ENCODE results near the gene COL19A1.

Gene COL19A1

GRCh38 chr6:70222439-70222749 is 356.0 kb downstream of the COL19A1 start:
- no peak for DNase-seq (ENCODE audit: low read depth in 2 of 2)

DNA sequence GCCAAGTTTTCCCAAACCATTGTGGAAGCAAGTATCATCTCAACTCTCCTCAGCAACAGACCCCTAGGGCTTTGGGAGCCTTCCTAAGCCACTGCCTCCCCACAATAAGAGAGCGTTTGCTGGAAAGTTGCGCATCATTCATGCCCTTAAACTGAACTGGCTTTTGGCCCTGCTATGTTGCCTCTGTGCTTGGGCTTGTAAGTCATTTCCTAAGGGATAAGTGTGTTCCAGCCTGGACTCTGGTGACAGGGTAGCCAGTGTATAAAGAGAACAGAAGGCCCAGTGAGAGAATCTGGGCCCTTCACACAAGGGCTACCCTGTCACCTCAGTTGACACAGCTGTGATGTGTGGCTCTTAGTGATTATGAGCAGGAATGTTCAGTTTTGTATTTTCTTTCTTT is 358.7 kb downstream of the COL19A1 start:
- DNase-seq (ENCODE audit: low read depth in 2 of 2): no peak

GRCh38 chr6:70231311-70231710 is 365.0 kb downstream of the COL19A1 start:
- DNase-seq (ENCODE audit: low read depth in 2 of 2): no peak

DNA sequence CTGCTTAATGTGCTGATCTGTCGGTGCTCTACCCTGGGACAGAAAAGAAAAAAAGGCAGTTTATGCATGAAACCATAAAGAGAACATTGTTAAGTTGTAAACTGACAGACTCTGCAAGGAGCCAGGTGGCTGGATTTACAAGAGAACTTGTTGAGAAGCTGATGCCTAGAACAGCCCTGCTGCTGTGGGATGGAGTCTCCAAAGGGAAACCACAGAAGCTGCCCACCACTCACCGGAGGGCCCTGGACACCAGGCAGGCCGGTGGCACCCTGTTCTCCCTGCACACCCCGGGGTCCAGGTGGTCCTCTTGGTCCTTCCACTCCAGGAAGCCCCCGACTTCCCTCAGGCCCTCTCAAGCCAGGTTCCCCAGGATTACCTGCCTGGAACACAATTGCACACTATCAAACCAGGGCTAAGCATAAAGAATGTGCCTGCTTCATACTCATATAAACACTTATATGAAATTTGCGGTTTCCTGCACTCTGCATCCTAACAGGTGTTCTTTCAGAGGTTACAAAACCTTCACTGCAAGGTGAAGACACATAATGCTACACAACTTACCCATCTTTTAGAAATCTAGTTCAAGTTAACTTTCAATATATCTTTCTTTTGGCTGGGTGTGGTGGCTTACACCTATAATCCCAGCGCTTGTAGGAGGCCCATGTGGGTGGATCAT is 368.3 kb downstream of the COL19A1 start:
- no peak for DNase-seq (ENCODE audit: low read depth in 2 of 2)

- DNase-seq (ENCODE audit: low read depth in 2 of 2): no peak
Observed at GRCh38 chr6:70236343-70236742, 370.0 kb downstream of the COL19A1 start.

GRCh38 chr6:70241031-70241430 is 374.7 kb downstream of the COL19A1 start:
- DNase-seq (ENCODE audit: low read depth in 2 of 2): no peak

GRCh38 chr6:70241991-70242420 is 375.6 kb downstream of the COL19A1 start:
- DNase-seq (ENCODE audit: low read depth in 2 of 2): no peak

DNA sequence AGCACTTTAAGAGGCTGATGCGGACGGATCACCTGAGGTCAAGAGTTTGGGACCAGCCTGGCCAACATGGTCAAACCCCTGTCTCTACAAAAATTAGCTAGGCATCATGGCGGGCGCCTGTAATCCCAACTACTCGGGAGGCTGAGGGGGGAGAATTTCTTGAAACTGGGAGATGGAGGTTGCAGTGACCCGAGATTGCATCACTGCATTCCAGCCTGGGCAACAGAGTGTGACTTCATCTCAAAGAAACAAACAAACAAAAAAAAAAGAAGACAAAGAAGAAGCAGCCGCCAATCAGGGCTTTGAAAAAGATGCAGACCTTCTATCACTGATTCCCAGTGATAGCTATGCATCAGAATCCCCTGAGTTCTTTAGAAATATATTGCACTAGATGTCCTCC is 379.8 kb downstream of the COL19A1 start:
- DNase-seq (ENCODE audit: low read depth in 2 of 2): no peak

DNA sequence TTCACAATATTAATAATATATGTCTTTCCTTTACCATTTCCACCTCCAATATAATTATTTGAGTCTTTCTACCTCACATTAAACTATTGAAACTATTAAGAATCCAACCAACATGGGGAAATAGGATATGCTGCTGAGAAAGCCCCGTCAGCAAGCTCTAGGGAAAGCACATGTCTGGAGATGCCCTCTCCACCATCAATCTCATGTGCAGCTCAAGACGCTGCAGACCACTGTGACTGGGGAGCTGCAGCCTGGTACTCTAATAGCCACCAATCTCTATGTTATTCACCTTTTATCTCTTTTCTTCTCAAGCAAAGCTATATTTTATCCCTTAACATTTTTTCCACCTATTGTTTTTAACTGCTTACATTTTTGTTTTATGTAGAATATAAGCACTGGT is 386.2 kb downstream of the COL19A1 start:
- no peak for DNase-seq (ENCODE audit: low read depth in 2 of 2)

DNA sequence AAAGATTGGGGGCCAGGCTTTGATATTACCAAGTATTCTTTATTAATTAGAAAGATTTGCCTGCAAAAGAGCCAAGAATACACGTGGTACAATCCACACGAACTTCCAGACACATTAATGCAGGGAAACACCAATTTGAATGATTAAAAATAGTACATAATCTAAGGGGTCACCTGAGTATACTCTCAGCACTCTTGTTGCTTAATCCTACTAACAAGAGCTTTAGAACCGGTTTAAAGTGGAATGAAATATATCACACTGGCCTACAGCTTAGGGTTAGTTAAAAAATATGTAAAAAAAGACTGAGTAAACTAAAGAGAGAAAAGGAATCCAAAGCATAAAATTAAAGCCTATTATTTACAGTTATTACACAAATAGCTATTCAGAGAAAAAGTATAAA is 387.6 kb downstream of the COL19A1 start:
- no peak for DNase-seq (ENCODE audit: low read depth in 2 of 2)

DNA sequence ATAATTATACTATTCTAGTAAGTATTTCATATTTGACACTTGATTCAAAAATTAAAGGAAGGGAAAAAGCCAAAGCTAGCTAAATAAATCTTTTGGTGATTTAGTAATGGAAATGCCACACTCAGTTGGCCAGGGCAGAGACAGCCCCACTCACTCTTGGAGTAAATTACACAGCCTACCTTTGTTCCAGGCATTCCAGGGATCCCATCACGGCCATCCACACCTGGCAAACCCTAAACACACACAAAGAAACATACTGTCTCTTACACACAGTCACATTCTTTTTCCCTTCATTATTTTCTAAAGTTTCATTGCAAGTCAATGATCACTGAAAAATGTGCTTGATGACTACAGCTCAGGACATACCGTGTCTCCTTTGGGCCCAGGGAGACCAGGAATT is 388.4 kb downstream of the COL19A1 start:
- DNase-seq (ENCODE audit: low read depth in 2 of 2): no peak

GRCh38 chr6:70257768-70258273 is 391.5 kb downstream of the COL19A1 start:
- DNase-seq (ENCODE audit: low read depth in 2 of 2): no peak

- DNase-seq (ENCODE audit: low read depth in 2 of 2): no peak
Observed at GRCh38 chr6:70258483-70258882, 392.1 kb downstream of the COL19A1 start.
